ENCODE results near the gene TMEM255B.
"Not testable (repeated sequence)": the region's sequence is repeated elsewhere in the genome, so short reads cannot be mapped to it uniquely, and the experiment has no call there.

Gene TMEM255B

GRCh38 chr13:113758651-113759524, at the start of gene TMEM255B:
Gene TMEM255B (plus strand): TSS chr13:113759226. CDS start chr13:113759270, 44 bp downstream.
- DNase-seq (ENCODE audit: low read depth in 2 of 2): peak; percentile 69 to 81

- DNase-seq (ENCODE audit: low read depth in 2 of 2): no peak
Observed at GRCh38 chr13:113722921-113723320, 36.1 kb upstream of the TMEM255B start.

GRCh38 chr13:113723410-113724015, 35.5 kb upstream of the TMEM255B start:
- no peak for DNase-seq (ENCODE audit: low read depth in 2 of 2)

GRCh38 chr13:113724016-113724758, 34.8 kb upstream of the TMEM255B start:
- no peak for DNase-seq (ENCODE audit: low read depth in 2 of 2)

GRCh38 chr13:113724780-113725315, 34.2 kb upstream of the TMEM255B start:
- DNase-seq (ENCODE audit: low read depth in 2 of 2): peak; percentile 77 to 85

- peak; percentile 47 to 56 for DNase-seq (ENCODE audit: low read depth in 2 of 2)
Observed at GRCh38 chr13:113725329-113726105, 33.5 kb upstream of the TMEM255B start.

GRCh38 chr13:113726106-113726821, 32.8 kb upstream of the TMEM255B start:
- not testable (repeated sequence) for DNase-seq (ENCODE audit: low read depth in 2 of 2)

- DNase-seq (ENCODE audit: low read depth in 2 of 2): no peak
Observed at GRCh38 chr13:113726961-113727411, 32.0 kb upstream of the TMEM255B start.

GRCh38 chr13:113728571-113729054, 30.4 kb upstream of the TMEM255B start:
- no peak for DNase-seq (ENCODE audit: low read depth in 2 of 2)

- no peak for DNase-seq (ENCODE audit: low read depth in 2 of 2)
Observed at GRCh38 chr13:113729187-113730019, 29.6 kb upstream of the TMEM255B start.

- no peak for DNase-seq (ENCODE audit: low read depth in 2 of 2)
Observed at GRCh38 chr13:113730258-113730691, 28.8 kb upstream of the TMEM255B start.

- no peak for DNase-seq (ENCODE audit: low read depth in 2 of 2)
Observed at GRCh38 chr13:113730831-113731191, 28.2 kb upstream of the TMEM255B start.

GRCh38 chr13:113731192-113732175, 27.5 kb upstream of the TMEM255B start:
- no peak for DNase-seq (ENCODE audit: low read depth in 2 of 2)

- DNase-seq (ENCODE audit: low read depth in 2 of 2): no peak
Observed at GRCh38 chr13:113732176-113732960, 26.7 kb upstream of the TMEM255B start.

GRCh38 chr13:113732961-113733950, 25.8 kb upstream of the TMEM255B start:
- no peak for DNase-seq (ENCODE audit: low read depth in 2 of 2)
